Measurements from ENCODE around the gene THBS2.

DNA sequence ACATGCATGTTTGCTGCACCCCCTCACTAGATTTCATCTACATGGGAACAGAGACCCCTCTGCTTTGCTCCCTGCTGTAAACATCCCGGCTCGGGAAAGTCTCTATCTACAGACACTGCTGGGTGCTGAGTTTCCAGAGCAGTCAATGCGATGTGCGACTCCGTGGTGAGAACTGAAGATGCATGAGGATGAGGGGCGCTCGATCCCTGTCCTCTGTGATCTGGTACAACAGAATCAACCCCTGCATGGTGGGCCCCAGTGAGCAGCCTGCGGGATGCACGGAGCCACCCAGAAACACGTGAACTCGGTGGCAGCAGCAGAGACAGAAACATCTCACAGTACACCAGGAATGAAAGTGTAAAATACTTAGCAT lies 83.1 kb downstream of the THBS2 start:
- TF ChIP-seq, protein P1, sequence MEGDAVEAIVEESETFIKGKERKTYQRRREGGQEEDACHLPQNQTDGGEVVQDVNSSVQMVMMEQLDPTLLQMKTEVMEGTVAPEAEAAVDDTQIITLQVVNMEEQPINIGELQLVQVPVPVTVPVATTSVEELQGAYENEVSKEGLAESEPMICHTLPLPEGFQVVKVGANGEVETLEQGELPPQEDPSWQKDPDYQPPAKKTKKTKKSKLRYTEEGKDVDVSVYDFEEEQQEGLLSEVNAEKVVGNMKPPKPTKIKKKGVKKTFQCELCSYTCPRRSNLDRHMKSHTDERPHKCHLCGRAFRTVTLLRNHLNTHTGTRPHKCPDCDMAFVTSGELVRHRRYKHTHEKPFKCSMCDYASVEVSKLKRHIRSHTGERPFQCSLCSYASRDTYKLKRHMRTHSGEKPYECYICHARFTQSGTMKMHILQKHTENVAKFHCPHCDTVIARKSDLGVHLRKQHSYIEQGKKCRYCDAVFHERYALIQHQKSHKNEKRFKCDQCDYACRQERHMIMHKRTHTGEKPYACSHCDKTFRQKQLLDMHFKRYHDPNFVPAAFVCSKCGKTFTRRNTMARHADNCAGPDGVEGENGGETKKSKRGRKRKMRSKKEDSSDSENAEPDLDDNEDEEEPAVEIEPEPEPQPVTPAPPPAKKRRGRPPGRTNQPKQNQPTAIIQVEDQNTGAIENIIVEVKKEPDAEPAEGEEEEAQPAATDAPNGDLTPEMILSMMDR (IDR thresholded peaks at IDR 0.05) = no peak
- TF ChIP-seq POLR2A (IDR thresholded peaks at IDR 0.05) = no peak
